ACHN (cell line): Measurements from ENCODE around the gene MCC.

Source experiments
- DNase-seq: peaks from one replicate; pipeline ENCODE4 v3.0.0-alpha.2; 2015
- in situ Hi-C: cut with HindIII; loops from 2 replicates; pipeline ENCODE4 v1.10.0; 2017; ENCODE audit warnings: low sequenced_read_pairs, low pct_ligation_motif_present, low pct_unique_long_range_greater_than_20kb

MCC gene

DNA sequence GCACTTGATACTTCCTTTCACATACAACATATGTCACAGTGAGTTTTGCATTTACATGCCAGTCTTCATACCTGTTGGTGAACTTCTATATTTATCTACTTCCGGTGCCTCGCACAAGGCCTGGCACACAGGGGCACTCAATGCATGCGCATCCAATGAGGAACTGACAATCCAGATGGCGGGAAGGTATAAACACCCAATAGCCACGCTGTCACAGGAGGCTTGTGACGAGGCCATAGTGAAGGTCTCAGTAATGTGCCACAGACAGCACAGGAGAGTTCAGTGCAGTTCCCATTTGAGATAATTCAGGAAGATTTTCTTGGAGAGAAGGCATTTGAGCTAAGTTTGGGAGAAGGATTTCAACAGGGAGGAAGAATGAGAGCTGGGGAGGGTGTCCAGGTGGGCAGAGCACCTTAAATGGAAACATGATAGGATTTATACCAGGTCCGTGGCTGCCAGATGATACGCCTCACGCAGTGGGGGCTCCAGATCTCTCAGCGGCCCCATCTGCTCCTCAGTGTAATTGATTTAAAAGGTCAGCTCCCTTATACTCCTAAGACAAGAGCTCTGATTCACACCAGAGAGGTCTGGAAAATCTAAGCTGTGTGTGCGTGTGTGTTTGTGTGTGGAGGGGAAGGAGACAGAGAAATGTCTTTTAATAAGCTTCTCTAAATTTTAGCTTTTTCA lies 305.5 kb downstream of the MCC start:
- no peak for DNase-seq
- in situ Hi-C loops: no loop called here

- DNase-seq: no peak
- in situ Hi-C loops: no loop called here
Measured at GRCh38 chr5:113181853-113182490, 306.3 kb downstream of the MCC start.

- in situ Hi-C loops: no loop called here
- no peak for DNase-seq
Measured at GRCh38 chr5:113181409-113181808, 306.8 kb downstream of the MCC start.

- DNase-seq: no peak
- in situ Hi-C loops: no loop called here
Measured at GRCh38 chr5:113179156-113179555, 309.1 kb downstream of the MCC start.

- DNase-seq: no peak
- in situ Hi-C loops: no loop called here
Measured at GRCh38 chr5:113178073-113178779, 310.0 kb downstream of the MCC start.

DNA sequence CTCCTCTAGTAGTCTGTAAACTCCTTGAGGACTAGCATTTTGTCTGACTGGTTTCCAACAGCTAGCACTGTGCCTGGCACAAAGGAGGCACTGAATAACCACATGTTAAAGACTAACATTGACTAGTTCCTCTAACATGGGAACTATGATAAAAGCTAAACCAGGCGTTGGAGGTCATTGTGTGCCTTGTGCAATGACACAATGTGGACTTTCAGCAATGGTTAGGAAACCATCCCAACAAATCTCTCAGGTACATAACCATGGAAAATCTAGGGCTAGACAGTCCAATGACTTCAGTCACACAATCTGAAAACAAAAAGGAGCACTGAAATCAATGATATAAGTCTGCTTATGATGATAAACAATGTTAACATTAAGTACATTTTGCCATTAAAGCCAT lies 311.0 kb downstream of the MCC start:
- no peak for DNase-seq
- in situ Hi-C loops: no loop called here

GRCh38 chr5:113176734-113177133 lies 311.5 kb downstream of the MCC start:
- in situ Hi-C loops: no loop called here

DNA sequence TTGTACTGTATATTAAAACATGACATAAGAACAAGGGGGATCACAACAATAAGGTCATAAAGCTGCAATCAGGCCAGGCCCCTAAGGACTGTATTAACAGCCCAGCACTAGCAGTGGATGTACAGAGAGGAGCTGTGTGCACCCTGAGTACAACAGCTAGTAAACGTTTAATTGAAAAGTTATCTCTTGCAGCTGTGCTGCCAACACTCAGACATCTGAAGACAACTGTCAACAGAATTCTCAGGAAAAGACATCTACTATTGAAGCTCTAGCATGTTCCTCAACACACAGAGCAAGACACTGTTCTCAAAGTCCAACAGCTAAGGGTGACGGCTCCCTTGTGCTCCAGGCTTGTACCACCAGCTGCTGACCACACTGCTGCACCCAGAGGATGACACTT lies 312.1 kb downstream of the MCC start:
- in situ Hi-C loops: no loop called here
- DNase-seq: no peak

More at GRCh38 chr5:113176734-113177133, 311.5 kb downstream of the MCC start:
- no peak for DNase-seq

DNA sequence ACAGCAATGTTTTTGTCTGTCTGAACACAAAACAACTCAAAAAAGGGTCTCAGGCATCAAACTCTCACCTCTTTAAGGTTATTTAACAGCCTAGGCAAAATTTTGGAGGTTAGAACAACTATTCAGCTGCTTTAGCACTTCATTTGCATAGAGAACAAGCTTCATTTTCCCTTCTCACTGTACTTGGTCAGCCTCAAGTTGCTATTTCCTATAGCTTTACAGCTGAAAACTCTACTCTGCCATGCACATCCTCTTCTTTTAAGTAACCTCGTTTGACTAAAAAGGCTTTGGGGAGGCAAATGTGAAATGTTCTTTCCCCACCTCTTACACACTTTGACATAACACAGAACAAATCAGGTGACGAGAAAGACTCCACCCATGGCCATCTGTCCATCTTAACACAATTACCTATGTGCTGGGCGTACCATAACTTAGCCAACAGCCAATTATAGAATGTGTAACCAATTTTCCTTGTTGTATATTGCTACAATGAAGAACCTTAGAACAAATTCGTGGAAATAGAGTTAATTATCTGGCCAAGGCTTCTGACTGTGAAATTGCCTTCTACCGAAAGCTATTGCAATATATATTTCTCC lies 315.9 kb downstream of the MCC start:
- no peak for DNase-seq
- in situ Hi-C loops: no loop called here

GRCh38 chr5:113171520-113171919 lies 316.7 kb downstream of the MCC start:
- no peak for DNase-seq
- in situ Hi-C loops: no loop called here

- no peak for DNase-seq
- in situ Hi-C loops: no loop called here
Measured at GRCh38 chr5:113170707-113171106, 317.5 kb downstream of the MCC start.

DNA sequence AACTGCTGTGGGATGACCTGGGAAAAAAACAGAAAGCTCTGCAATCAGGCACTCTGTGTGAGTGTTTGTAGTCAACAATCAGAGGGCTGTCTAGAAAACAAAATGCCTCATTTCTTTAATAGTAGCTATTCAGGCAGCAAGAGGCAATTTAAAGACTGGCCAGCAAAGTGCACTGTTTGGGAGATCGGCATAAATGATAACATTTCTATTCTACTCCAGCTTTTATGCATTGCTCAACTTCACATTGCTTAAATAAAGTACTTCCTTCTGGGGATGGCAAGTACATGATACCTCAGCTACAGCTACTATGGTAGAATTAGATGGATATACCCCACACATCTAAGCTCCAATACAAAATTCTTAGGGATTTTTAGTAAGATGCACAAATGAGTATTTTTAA lies 318.5 kb downstream of the MCC start:
- in situ Hi-C loops: no loop called here
- DNase-seq: no peak

- in situ Hi-C loops: no loop called here
- no peak for DNase-seq
Measured at GRCh38 chr5:113167985-113168384, 320.3 kb downstream of the MCC start.

DNA sequence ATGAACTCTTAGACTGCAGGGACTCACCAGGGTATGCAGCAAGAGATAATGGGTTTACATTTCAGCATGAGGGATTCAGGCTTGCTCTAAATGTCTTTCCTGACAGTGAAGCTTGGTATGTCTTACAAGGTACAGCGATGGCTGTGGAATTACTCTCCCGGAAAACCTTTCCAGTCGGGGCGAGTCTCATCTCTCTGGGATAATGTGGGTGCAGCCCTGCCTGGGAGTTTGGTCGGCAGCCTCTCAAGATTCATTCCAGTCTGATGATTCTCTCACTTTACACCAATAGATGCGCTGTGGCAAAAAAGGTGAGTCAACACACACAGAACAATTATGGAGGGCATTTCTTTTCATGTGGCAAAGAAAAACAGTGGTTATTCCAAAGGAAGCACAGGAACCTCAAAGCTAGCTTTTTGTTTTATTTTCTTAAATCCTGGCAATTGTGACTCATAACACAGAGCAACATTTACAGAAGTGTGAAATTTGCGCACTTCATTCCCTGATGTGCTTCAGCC lies 321.3 kb downstream of the MCC start:
- peak; percentile 83 for DNase-seq
- in situ Hi-C loops: no loop called here

- DNase-seq: peak; percentile 4
- in situ Hi-C loops: no loop called here
Measured at GRCh38 chr5:113166261-113166660, 322.0 kb downstream of the MCC start.

DNA sequence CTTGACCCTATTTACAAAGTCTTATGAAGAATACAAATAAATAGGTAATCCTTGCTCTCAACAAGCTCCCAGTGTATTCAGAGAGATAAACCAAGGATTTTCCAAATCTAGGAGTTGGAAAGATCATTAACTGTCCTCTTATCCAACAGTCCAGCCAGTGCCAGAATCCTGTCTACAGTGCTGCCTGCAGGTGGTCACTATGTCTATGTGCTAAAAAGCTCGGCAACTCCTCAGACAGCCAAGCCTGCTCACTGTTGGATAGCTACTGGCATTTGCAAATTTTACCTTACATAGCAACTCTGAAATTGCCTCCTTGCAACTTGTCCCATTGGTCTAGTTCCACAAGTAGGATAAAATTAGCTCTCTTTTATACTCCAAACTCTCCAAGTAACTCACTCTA lies 324.2 kb downstream of the MCC start:
- DNase-seq: no peak
- in situ Hi-C loops: no loop called here

DNA sequence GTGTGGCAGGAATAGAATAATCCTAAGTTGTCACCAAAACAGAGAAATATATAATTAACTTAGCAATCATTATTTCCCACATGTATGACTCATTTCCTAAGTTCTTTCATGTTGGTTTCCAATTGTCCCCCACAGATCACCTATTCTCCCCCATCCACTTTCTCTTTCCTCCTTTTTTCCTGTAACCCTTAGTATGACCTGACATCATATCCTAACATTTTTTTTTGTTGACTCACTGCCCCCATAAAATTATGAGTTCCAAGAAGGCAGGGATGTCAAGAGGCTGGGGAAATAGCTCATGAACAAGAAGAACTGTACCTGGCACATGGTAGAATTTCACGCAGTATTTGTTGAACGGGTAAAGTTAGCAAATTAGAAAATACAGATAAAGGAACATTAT lies 324.9 kb downstream of the MCC start:
- peak; percentile 65 for DNase-seq
- in situ Hi-C loops: no loop called here

DNA sequence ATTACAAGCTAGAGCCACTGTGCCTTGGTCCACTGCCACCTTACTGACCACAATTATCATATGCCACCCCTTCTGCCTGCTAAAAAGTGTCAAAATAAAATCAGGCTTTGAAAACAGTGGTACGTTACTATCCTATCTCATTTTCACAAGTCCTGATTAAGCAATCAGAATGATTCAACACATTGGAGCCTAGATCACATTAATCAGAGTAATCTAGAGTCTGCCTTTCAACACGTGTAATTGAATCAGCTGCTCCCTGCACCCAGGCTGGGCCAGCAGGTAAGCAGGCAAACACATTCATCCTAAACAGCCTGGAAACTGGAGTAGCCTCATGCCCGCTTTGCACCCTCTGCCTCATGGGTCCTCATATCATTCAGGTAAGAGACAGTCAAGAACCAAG lies 325.5 kb downstream of the MCC start:
- in situ Hi-C loops: no loop called here
- DNase-seq: peak; percentile 11

DNA sequence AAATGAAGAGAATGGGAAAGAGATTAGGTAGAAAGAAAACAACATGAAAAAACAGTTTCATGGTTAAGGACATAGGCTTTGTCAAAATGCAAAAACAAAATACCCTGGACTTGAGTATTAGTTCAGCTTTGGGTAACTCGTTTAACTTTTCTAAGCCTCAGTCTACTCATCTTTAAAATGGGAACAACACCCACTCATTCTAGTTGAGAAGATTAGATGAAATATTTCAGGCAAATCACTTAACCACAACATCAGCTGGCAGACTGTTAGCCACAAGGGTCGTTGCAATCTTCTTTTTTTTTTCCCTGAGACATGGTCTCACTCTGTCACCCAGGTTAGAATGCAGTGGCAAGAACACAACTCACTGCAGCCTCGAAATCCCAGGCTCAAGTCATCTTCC lies 326.0 kb downstream of the MCC start:
- no peak for DNase-seq
- in situ Hi-C loops: no loop called here
